PFSK-1 (cell line): ENCODE measurements around the gene RPS3.

Source experiments
- POLR2AphosphoS5 ChIP-seq: IDR thresholded peaks from 2 replicates; pipeline ENCODE4 v1.6.1; 2012; ENCODE audit warnings: low read depth, mild to moderate bottlenecking, control low read depth, low read length, moderate library complexity
- SIN3A ChIP-seq: IDR thresholded peaks from 2 replicates; pipeline ENCODE4 v1.6.1; 2012; ENCODE audit warnings: mild to moderate bottlenecking, low read length, moderate library complexity, borderline replicate concordance; ENCODE audit not compliant: insufficient read depth
- TAF1 ChIP-seq: IDR thresholded peaks from 2 replicates; pipeline ENCODE4 v1.6.1; 2012; ENCODE audit warnings: low read length, control low read depth, borderline replicate concordance; ENCODE audit not compliant: insufficient read depth
- TF ChIP-seq, protein P1 (sequence below), 2 experiments: IDR thresholded peaks; 2 replicates each; pipeline versions ENCODE4 v1.6.1 to v1.8.0; 2011 to 2012; ENCODE audit warnings: low read depth in 2 of 2, low read length in 2 of 2, control low read depth in 1 of 2, inconsistent platforms in 1 of 2, mild to moderate bottlenecking in 1 of 2, moderate library complexity in 1 of 2; ENCODE audit not compliant: insufficient read depth in 1 of 2

DNA sequence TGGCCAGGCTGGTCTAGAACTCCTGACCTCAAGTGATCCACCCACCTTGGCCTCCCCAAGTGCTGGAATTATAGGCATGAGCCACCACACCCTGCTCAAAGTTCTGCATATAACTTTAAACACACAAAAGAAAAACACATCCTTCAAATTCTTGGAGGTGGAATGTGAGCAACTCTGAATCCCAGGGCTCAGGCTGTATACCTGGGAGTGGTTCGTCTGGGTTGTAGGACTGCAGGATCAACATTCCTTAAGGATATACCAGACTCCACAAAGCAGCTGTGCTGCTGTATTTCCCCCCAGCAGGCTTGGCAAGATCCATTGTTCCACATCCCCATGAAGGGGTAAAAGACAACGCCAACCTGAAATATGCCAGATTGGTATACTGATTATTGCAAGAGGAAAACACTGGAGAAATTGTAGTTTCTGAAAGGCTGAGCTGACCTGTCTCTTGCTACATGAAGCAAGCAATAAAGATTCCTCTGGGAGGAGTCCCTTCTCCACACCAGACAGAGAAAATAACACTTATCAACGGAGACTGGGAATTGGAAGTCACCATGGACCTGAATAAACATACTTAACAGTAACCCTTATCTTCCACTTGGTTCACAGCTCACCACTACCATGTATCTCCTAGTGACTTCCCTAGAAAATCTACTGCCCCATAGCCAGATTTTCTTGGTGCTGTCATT lies 12.2 kb upstream of the RPS3 start:
- TF ChIP-seq POLR2AphosphoS5 (no peak), SIN3A (no peak), TAF1 (no peak)
- TF ChIP-seq, protein P1, sequence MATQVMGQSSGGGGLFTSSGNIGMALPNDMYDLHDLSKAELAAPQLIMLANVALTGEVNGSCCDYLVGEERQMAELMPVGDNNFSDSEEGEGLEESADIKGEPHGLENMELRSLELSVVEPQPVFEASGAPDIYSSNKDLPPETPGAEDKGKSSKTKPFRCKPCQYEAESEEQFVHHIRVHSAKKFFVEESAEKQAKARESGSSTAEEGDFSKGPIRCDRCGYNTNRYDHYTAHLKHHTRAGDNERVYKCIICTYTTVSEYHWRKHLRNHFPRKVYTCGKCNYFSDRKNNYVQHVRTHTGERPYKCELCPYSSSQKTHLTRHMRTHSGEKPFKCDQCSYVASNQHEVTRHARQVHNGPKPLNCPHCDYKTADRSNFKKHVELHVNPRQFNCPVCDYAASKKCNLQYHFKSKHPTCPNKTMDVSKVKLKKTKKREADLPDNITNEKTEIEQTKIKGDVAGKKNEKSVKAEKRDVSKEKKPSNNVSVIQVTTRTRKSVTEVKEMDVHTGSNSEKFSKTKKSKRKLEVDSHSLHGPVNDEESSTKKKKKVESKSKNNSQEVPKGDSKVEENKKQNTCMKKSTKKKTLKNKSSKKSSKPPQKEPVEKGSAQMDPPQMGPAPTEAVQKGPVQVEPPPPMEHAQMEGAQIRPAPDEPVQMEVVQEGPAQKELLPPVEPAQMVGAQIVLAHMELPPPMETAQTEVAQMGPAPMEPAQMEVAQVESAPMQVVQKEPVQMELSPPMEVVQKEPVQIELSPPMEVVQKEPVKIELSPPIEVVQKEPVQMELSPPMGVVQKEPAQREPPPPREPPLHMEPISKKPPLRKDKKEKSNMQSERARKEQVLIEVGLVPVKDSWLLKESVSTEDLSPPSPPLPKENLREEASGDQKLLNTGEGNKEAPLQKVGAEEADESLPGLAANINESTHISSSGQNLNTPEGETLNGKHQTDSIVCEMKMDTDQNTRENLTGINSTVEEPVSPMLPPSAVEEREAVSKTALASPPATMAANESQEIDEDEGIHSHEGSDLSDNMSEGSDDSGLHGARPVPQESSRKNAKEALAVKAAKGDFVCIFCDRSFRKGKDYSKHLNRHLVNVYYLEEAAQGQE (IDR thresholded peaks at IDR 0.05; ENCODE audit: insufficient read depth in 1 of 2, low read depth in 2 of 2, low read length in 2 of 2) = no peak
